Measurements from ENCODE around the gene RARS2.

Gene RARS2

DNA sequence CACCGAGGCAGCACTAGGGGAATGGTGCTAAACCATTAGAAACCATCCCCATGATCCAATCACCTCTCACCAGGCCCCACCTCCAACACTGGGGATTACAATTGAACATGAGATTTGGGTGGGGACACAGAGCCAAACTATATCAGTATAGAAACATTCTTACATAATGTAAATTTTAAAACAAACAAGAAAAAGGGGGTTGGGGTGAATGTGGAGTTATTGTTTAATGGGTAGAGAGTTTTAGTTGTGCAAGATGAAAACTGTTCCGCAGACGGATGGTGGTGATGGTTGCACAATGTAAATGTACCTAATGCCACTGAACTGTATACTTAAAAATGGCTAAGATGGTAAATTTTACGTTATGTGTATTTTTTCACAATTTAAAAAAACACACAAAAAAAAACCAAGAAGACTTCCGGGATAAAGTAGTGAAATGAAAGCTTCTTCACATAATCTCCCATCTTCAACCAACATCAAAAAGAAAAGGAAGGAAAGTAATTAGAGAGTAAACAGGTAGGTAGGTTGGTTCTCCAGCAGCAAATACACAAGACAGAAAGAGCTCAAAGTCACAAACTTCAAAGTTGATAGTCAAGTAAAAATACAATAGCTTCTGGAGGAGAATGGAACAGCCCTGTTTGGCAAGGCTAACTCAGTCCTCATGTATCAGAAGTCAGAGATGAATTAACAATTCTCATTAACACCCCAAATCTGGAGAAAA is 16.3 kb downstream of the RARS2 start:
- DNase-seq = no peak

DNA sequence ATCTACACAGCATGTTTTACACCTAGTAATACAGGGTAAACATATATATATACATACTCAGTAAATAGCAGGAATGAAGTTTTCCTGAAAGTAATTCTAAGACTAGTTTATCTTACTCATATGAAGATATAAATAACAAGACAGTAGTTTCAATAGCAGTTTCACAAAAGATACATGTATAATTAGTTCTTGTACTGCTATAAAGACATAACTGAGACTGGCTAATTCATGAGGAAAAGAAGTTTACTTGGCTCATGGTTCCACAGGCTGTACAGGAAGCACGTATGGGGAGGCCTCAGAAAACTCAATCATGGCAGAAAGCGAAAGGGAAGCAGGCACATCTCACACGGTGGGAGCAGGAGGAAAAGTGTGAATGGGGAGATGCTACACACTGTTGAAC is 16.9 kb downstream of the RARS2 start:
- DNase-seq = no peak

DNA sequence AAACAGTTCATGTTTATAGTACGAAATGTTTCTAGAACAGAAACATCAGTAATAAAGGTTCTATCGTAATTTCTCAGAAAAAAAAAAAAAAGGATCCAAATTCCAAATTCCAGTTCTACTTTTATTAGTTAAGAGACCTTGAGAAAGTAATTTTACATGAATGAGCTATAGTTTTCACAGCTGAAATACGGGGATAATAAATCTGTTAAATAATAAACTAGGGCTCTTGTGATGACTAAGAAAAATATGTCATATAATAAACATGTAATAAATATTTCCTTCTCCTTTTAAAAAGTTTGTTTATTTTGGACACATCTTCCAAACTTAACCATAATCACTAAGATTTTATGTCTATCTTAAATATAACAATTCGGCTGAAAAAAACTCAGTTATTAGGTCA is 17.8 kb downstream of the RARS2 start:
- no peak for DNase-seq

DNA sequence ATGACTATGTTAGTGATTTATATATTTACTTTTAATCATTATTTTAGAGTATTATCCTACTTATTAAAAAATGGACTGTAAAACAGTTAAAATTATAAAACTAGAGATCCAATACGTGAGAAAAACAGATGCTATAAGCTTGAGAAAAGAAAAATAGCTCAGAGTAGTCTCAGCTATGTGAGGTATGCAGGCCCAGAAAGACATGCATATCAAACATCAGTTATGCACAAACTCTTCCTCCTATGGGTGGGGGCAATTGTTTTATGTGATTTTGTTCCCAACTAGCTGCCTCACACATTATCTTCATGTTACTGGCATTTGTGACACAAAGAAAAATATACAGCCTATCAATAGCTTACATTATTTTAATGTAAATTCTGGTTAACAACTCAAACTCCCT is 28.8 kb downstream of the RARS2 start:
- no peak for DNase-seq

DNA sequence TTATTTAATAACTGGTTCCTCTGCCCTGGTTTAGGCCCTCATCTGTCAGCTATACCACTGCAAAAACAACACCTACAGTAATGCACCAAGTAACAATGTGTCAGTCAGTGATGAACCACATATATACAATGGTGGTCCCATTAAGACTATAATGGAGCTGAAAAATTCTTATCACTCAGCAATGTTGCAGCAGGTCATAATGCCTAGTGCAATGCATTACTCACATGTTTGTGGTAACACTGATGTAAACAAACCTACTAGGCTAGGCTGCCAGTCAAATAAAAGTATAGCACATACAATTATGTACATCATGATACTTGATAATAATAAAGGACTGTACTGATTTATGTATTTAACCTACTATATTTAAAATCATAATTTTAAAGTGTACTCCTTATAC is 31.3 kb downstream of the RARS2 start:
- DNase-seq = no peak

DNA sequence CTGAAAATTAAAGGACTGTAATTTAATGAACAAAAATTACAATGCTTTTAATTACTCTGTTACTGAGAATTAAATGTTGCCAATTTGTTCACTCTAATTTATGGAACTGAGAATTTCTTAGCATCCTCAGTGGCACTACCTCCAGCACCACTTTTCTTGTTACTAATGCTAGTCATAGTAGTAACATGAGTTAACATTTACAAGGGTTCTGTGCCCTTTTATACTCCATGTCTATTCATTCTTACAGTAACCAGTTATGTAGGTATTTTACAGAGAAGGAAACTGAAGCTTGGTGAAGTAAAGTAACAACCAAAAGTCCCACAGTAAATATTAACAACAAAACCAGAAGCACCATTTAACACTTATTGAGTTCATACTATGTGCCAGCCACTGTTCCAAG is 34.3 kb downstream of the RARS2 start:
- no peak for DNase-seq

DNA sequence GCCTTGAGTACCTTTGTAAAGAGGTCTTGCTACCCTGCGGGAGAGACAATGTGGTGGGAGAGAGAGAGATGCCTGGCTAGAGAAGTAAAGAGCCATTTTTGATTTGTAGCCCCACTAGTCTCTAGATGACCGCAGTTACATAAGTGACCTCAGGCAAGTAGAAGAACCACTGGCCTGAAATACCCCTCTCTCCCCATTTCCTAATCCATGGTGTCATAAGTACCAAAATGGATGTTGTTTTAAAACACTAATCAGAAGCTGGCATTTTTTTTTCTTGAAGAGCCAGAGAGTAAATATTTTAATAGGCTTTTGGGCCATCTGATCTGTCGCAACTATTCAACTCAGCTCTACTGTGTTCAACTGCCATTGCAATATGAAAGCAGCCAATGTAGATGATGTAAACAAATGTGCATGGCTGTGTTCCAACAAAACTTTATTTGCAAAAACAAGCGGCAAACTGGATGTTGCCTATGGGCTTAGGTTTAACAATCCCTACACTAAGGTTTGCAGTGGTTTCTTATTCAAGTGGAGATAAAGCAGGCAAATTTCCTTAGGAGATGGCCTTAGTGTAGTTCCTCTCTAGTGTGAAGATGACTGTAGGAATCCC is 36.5 kb downstream of the RARS2 start:
- no peak for DNase-seq

DNA sequence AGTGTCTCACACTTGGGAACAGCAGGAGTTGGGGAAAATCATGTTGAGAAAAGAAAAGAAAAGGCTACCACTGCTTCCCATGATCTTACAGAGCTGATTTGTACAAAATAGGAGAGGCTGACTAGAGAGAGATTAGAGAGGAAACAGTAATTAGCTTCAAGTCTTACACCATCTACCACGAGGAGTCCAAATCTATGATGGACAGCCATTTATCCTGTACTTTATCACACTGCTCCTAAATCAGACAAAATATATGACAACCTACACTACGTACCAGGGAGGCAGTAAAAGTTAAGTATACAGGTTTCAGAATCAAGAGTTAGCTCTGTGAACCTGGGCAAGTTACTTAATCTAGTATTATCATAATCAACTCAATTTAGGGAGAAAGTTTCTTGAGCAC is 38.0 kb downstream of the RARS2 start:
- no peak for DNase-seq

DNA sequence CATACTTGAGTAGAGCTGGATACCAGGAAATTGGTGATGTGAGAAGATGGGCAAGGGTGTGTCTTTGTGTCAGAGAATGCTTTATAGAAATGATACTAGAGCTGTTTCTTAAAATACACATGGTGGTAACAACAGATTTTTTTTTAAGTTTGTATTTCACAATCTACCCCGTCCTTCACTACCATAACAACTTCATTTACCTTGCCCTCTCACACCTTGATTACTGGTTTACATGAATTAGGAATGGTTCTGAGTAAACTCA is 45.4 kb downstream of the RARS2 start:
- no peak for DNase-seq

DNA sequence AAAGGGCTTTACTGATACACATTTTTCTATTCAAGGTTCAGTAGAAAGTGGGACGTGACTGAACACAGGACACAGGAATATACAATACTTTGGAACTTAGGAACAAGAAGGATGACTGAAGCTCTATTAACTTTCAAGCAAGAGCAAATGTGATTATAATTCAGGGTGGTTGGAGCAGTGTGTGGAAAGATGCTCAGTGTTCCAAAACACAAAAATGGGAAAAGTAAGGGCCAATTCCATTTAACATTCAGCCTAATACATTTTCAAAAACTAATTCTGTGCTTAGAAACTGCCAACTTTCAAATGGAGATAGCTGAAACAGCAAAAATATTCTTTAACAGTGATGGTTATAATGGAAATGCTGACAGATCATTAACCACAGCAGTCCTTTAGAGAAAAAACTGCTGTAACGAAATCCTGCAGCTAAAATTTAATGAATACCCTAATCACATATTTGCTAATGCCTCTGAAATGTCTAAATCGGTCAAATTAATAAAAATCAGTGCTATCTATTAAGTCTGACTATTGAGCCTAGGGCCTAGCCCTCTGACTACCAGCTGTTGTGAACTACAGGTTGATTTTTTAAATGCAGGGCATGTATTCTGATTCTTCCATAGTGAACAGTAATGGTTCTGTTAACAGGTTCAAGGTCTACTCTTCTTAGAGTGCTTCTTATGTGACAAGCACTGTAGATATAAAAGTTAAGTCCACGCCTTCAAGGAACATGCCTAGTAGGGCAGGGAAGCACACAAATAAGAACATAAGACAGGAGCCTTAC is 45.9 kb downstream of the RARS2 start:
- DNase-seq = no peak

DNA sequence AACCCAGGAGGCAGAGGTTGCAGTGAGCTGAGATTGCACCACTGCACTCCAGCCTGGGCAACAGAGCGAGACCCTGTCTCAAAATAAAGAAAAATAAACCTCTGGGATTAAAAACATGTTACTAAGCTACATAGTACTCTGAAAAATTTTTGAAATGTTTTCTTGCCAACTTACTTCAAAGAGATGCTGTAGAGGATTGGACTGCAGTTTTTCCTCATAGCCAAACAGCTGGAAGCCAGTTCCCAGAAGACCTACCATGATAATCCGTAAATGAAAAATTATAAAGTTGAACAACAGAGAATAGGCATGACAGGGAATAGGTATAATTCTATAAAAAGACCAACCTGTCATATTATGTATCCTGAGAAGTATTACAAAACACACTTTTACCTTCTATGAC is 48.0 kb downstream of the RARS2 start:
- no peak for DNase-seq

DNA sequence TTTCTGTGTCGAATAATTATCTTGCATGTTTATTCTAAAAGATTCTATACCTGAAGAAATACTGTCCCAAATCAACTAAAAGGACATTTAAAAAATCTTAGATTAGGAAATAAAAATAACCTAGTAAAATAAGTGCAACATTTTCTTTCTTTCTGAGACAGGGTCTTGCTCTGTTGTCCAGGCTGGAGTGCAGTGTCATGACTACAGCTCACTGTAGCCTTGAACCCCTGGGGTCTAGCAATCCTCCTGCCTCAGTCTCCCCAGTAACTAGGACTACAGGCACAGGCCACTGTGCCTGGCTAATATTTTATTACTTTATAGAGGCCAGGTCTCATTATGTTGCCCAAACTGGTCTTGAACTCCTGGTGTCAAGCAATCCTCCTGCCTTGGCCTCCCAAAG is 48.7 kb downstream of the RARS2 start:
- no peak for DNase-seq

DNA sequence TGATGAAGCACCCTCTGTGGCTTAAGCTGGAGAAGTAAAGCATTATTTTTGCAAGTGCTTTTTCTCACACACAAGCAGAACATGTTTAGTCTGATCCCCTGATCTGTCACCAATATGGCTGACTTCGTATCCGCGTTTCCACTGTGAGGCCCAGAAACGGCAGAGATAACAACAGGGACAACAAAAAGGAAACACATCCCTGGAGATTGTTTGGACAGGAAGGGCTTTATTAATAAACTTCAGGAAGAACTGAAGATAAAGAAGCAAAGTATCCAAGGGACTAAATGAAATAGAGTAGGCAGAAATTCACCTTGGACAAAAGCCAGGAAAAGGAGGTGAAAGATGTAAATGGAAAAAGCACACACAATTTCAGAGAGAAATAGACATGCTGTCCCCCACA is 49.2 kb downstream of the RARS2 start:
- no peak for DNase-seq

DNA sequence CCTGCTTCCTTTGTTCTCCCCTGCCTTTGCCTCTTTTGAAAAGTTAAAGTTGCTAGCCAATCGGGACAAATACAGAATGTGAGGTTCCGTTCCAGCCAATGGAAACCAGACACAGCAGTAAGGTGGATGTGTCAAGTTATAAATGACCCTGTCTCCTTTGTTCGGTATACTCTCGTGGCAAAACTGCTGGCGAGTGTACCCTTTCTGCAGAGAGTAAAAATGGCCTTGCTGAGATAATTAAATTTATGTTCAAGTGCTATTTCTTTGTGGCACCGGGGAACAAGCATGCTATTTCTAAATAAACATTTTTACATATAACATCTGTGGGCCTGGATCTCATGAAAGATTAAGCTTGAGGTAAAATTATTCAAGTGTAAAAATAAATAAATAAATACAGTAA is 50.2 kb downstream of the RARS2 start:
- no peak for DNase-seq

DNA sequence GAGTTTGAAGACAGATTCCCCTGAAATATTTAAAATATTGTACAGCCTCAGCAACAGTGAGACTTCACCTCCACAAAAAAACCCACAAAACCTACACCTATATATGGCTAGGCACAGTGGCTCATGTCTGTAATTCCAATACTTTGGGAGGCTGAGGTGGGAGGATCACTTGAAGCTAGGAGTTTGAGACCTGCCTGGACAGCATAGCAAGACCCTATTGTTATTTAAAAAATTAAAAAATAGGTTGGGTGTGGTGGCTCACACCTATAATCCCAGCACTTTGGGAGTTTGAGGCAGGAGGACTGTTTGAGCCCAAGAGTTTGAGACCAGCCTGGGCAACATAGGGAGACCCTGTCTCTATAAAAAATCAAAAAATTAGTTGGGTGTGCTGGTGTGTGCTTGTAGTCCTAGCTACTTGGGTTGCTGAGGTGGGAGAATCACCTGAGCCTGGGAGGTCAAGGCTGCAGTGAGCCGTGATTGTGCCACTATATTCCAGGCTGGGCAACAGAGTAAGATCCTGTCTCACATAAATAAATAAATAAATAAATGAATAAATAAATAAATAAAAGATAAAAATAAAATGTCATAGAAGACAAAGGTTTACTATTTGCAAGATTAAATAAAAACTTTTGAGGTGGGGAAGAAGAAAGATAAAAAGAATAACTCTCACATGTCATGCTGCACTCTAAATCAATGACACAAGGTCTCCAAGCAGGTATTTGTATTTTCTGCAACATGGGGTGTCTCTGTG is 51.1 kb downstream of the RARS2 start:
- DNase-seq = no peak

DNA sequence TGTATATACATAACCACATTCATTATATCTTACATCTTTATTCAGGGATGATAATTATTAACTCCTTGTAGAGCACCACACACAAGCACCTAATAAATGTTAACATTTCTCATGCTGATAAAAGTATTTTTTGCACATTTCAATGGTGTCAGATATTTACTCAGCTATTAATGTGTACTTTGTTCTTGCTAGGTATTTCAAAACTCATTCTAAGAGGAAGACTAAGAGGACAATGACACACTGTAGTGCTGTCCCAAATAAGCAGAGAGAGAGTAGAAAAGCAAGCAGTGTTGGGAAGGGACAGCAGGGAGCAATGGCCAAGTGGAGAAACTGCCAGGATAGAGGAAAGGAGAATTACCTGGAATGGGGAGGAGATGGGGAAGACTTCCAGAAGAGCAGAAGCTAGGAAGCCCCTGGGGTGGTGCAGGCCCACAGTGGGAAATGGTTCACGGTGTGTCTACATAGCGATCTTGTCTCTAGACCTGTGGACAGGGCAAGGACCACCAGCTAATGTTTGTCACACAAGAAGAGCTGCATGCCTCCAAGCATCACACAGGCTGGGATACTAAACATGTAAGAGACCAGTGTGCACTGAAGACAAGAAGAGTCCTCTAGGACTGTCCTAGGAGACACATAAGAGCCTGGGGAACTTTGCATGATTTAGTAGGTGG is 55.3 kb downstream of the RARS2 start:
- DNase-seq = no peak

DNA sequence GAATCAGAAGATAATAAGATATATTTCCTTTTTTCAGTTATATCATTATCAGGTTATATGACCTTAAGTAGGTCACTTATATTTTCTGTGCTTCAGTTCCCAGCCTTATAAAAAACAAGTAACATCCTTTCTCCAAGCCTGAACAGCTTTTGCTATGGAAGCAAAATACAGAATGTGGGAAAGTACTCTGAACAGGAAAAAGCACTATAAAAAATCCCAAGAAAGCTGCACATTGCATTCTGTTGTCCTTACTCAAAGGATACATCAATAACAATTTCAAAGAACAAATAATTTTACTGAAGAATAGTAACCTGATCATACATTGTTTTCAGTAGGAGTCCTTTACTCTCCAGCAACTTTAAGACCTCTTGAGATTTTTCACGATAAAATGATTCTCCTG is 60.6 kb downstream of the RARS2 start:
- DNase-seq = no peak

DNA sequence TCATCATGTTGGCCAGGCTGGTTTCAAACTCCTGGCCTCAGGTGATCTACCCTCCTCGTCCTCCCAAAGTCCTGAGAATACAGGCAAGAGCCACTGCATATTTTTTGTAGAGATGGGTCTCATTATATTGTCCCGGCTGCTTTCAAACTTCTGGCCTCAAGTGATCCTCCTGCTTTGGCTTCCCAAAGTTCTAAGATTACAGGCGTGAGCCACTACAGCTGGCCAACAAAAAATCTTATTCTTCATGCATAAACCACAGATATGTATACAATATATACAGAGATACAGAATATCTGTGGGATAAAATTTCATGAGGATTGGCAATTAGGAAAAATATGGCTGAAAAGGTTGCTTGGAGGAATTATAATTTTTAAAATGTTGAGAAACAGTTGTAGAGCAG is 67.1 kb downstream of the RARS2 start:
- DNase-seq = no peak

DNA sequence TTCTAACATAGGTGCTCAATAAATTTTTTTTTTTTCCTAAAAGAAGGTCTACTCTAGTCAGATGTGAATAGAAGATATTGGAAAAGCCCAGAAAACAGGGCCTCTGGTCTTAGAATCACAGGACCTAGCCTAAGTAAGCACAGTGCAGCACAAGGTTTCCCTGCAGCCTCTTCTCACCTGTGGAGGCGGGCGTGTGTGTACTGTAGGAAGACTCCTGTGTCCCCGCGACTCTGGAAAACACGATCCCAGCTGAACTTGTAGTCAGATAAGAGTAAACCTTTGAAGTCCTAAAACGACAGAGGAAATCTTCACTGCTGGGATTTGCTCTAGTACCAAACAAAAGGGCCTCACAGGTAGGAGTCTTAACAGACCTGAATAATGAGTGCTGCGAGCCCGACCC is 71.3 kb downstream of the RARS2 start:
- no peak for DNase-seq

DNA sequence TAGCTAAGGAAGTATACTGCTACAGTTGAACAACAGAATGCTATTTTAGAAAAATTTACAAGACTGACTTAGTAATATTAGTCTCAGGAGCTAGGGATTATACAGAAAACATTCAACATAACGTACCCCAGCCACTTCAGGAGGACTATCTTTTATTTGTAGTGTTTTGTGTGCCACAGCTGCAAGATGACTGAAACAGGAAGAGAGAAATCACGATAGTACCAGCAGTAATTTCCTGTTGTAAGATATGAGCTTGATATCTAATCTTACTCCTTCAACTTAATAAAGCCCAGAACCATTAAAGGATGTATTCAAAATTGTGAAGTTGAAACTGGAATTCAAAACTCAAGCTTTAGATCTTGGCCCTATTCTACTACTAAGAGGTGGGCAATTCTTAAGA is 75.0 kb downstream of the RARS2 start:
- no peak for DNase-seq

DNA sequence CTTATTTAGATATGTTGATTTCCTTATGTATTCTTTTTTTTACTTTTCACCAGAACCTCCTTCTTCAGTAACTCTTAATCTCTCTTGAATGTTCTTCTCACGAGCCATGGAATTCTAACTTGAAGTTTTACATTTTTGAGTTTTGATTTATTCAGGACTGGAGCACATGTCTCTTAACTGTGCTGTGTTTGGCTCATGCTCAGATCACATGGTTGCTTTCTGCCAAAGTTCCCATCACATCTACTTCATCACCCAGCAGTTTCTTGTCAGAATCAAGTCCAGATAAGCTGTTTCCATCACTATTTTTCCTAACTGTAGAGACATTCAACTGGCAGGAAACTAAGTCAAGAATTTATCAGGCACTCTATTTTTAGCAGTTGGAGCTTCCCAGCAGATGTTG is 85.3 kb downstream of the RARS2 start:
- DNase-seq = no peak

DNA sequence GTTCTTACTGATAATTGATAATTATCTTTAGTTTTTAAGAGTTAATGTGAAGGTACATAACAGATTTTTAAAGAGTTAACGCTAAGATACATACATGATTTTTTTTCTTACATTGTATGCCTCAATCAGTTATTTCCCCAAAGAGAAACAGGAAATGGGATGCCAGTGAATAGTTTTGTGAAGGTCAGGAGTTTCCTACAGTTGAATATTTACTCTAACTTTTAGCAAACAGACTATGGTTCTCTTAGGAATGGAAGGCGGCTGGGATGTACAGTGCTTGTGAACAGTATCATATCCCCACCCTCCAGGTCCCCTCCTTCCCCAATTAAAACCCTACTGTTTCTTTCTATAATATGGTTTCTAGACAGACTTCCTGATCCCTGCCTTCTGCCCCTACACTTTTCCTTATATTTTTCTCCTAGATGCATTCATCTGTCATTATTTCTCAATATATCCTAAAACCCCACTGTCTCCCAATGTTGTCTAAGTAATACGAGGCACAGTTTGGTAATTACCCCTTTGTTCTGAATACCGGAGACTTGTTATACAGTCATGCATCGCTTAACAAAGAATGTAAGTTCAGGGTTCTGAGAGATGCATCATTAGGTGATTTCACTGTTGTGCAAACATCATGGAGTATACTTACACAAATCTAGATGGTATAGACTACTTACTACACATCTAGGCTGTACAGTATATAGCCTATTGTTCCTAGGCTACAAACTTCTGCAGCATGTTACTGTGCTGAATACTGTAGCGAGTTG is 87.8 kb downstream of the RARS2 start:
- DNase-seq = no peak

DNA sequence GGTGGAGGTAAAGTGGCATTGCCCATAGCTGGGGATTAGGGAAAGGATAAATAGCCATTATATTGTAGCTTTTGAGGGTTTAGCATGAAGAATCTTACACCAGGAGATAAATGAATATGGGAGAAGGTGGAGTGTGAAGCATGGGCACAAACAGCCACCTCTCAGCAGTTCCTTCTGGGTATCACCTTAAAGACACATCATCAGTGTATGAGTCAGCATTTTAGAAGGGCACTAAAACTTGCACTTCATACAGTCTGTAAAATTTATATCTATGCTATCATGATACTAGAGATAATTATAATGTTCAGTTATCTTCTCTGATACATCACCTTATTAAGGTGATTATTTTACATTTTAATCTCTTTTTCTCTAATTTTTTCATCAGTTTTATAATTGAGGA is 91.7 kb downstream of the RARS2 start:
- DNase-seq = no peak

Measured in cerebellar nuclear complex (tissue), 1 donor.